ENCODE results near the gene KCNK18.
A peak's percentile ranks its signal among the peaks of the same experiment; 100 is the strongest.
"Not testable (repeated sequence)": the region's sequence is repeated elsewhere in the genome, so short reads cannot be mapped to it uniquely, and the experiment has no call there.

Gene KCNK18

GRCh38 chr10:117222976-117223692, 25.8 kb downstream of the KCNK18 start:
- DNase-seq: no peak

GRCh38 chr10:117223693-117224430, 26.6 kb downstream of the KCNK18 start:
- DNase-seq: no peak

- no peak for DNase-seq
Measured at GRCh38 chr10:117224881-117225280, 27.6 kb downstream of the KCNK18 start.

- peak; percentile 34 for DNase-seq
Measured at GRCh38 chr10:117226813-117227451, 29.6 kb downstream of the KCNK18 start.

GRCh38 chr10:117228210-117228609, 30.9 kb downstream of the KCNK18 start:
- no peak for DNase-seq

GRCh38 chr10:117230107-117230506, 32.8 kb downstream of the KCNK18 start:
- DNase-seq: not testable (repeated sequence)

- DNase-seq: no peak
Measured at GRCh38 chr10:117237401-117237991, 40.2 kb downstream of the KCNK18 start.

- no peak for DNase-seq
Measured at GRCh38 chr10:117239051-117239450, 41.8 kb downstream of the KCNK18 start.

- no peak for DNase-seq
Measured at GRCh38 chr10:117239721-117240620, 42.7 kb downstream of the KCNK18 start.

- DNase-seq: no peak
Measured at GRCh38 chr10:117240621-117241529, 43.6 kb downstream of the KCNK18 start, which contains the start of gene SLC18A2. Gene SLC18A2 (plus strand): TSS chr10:117241114. CDS start chr10:117241694, 580 bp downstream.

GRCh38 chr10:117241541-117242462, 44.5 kb downstream of the KCNK18 start:
- no peak for DNase-seq

GRCh38 chr10:117242463-117242832, 45.2 kb downstream of the KCNK18 start:
- DNase-seq: no peak

GRCh38 chr10:117246997-117247671, 49.8 kb downstream of the KCNK18 start:
- DNase-seq: no peak

GRCh38 chr10:117248750-117249465, 51.6 kb downstream of the KCNK18 start:
- DNase-seq: no peak

GRCh38 chr10:117249493-117250093, 52.3 kb downstream of the KCNK18 start:
- DNase-seq: no peak

GRCh38 chr10:117250411-117250810, 53.1 kb downstream of the KCNK18 start:
- no peak for DNase-seq

GRCh38 chr10:117253908-117254307, 56.6 kb downstream of the KCNK18 start:
- no peak for DNase-seq

GRCh38 chr10:117254338-117254737, 57.0 kb downstream of the KCNK18 start:
- no peak for DNase-seq

Measured in stimulated activated CD8-positive, alpha-beta memory T cell treated with anti-CD3 and anti-CD28 coated beads, Interleukin-4, amount 100 ng/mL, for 48 hours (primary cell).